Activated T-helper 1 cell treated with Interleukin-2 at 50 U/mL for 16 hours (primary cell): ENCODE measurements around the gene TEX14.
A peak's percentile ranks its signal among the peaks of the same experiment; 100 is the strongest.

Source experiments
- DNase-seq: peaks from one replicate; pipeline ENCODE4 v3.0.0-alpha.2; 2020; ENCODE audit warnings: low read depth

TEX14 gene

GRCh38 chr17:58648236-58648635, 43.6 kb downstream of the TEX14 start:
- DNase-seq, result no peak

GRCh38 chr17:58643147-58643546, 48.7 kb downstream of the TEX14 start:
- no peak for DNase-seq

GRCh38 chr17:58641887-58642311, 49.9 kb downstream of the TEX14 start:
- no peak for DNase-seq

GRCh38 chr17:58640202-58640601, 51.6 kb downstream of the TEX14 start:
- no peak for DNase-seq

GRCh38 chr17:58639681-58640080, 52.2 kb downstream of the TEX14 start:
- DNase-seq, result no peak

- no peak for DNase-seq
These were observed 54.8 kb downstream of the TEX14 start for GRCh38 chr17:58637011-58637570.

- no peak for DNase-seq
These were observed 59.2 kb downstream of the TEX14 start for GRCh38 chr17:58632324-58633314.

GRCh38 chr17:58631523-58632323, 60.1 kb downstream of the TEX14 start:
- peak; percentile 85 for DNase-seq

GRCh38 chr17:58630883-58631522, 60.8 kb downstream of the TEX14 start:
- no peak for DNase-seq

GRCh38 chr17:58626905-58627304, 64.9 kb downstream of the TEX14 start:
- DNase-seq, result no peak

GRCh38 chr17:58624751-58625150, 67.1 kb downstream of the TEX14 start:
- no peak for DNase-seq

- no peak for DNase-seq
These were observed 70.7 kb downstream of the TEX14 start for GRCh38 chr17:58621174-58621573.

- no peak for DNase-seq
These were observed 73.5 kb downstream of the TEX14 start for GRCh38 chr17:58618336-58618735.

- DNase-seq, result no peak
These were observed 74.3 kb downstream of the TEX14 start for GRCh38 chr17:58617563-58617962.

GRCh38 chr17:58615768-58616659, 75.8 kb downstream of the TEX14 start:
- DNase-seq, result no peak

GRCh38 chr17:58614859-58615459, 76.9 kb downstream of the TEX14 start:
- DNase-seq, result no peak

- no peak for DNase-seq
These were observed 80.5 kb downstream of the TEX14 start for GRCh38 chr17:58611331-58611730.

GRCh38 chr17:58606934-58607333, 84.9 kb downstream of the TEX14 start:
- DNase-seq, result no peak

- no peak for DNase-seq
These were observed 85.9 kb downstream of the TEX14 start for GRCh38 chr17:58605986-58606385.

GRCh38 chr17:58605470-58605869, 86.4 kb downstream of the TEX14 start:
- DNase-seq, result no peak

GRCh38 chr17:58601976-58602375, 89.9 kb downstream of the TEX14 start:
- no peak for DNase-seq
